ENCODE measurements around the gene VSIG8.

VSIG8 gene

DNA sequence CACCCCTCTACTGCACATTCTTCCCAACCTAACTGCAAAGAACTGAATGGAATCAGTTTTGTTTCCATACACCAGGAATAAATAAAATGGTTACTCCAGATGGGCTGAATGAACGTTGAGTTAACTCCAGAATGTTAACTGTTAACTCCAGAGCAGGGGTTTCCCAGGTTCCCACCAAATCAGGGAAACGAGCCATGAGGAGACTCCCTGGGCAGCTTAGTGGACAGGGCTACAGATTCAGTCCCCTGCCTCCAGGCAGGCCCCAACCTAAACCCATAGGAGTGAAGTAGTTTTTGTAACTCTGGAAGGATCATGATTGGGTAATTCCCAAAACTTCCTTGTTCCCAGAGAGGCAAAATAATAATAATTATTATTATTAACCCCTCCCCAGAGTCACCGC is 14.1 kb downstream of the VSIG8 start:
- Histone ChIP-seq H3K27me3 (ENCODE audit: insufficient read depth, poor library complexity, severe bottlenecking) (peaks cover 8% of the 10 kb centered on the region), H3K27ac (replicated peaks) (no peak overlapping the region), H3K4me3 (replicated peaks; ENCODE audit: insufficient read depth, low read length) (no peak overlapping the region)
- no peak for TF ChIP-seq POLR2AphosphoS5 (IDR thresholded peaks at IDR 0.05; ENCODE audit: low read depth)
- TF ChIP-seq, protein P1, sequence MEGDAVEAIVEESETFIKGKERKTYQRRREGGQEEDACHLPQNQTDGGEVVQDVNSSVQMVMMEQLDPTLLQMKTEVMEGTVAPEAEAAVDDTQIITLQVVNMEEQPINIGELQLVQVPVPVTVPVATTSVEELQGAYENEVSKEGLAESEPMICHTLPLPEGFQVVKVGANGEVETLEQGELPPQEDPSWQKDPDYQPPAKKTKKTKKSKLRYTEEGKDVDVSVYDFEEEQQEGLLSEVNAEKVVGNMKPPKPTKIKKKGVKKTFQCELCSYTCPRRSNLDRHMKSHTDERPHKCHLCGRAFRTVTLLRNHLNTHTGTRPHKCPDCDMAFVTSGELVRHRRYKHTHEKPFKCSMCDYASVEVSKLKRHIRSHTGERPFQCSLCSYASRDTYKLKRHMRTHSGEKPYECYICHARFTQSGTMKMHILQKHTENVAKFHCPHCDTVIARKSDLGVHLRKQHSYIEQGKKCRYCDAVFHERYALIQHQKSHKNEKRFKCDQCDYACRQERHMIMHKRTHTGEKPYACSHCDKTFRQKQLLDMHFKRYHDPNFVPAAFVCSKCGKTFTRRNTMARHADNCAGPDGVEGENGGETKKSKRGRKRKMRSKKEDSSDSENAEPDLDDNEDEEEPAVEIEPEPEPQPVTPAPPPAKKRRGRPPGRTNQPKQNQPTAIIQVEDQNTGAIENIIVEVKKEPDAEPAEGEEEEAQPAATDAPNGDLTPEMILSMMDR (IDR thresholded peaks at IDR 0.05; ENCODE audit: insufficient read depth, low read length): no peak
- TF ChIP-seq, protein P2, sequence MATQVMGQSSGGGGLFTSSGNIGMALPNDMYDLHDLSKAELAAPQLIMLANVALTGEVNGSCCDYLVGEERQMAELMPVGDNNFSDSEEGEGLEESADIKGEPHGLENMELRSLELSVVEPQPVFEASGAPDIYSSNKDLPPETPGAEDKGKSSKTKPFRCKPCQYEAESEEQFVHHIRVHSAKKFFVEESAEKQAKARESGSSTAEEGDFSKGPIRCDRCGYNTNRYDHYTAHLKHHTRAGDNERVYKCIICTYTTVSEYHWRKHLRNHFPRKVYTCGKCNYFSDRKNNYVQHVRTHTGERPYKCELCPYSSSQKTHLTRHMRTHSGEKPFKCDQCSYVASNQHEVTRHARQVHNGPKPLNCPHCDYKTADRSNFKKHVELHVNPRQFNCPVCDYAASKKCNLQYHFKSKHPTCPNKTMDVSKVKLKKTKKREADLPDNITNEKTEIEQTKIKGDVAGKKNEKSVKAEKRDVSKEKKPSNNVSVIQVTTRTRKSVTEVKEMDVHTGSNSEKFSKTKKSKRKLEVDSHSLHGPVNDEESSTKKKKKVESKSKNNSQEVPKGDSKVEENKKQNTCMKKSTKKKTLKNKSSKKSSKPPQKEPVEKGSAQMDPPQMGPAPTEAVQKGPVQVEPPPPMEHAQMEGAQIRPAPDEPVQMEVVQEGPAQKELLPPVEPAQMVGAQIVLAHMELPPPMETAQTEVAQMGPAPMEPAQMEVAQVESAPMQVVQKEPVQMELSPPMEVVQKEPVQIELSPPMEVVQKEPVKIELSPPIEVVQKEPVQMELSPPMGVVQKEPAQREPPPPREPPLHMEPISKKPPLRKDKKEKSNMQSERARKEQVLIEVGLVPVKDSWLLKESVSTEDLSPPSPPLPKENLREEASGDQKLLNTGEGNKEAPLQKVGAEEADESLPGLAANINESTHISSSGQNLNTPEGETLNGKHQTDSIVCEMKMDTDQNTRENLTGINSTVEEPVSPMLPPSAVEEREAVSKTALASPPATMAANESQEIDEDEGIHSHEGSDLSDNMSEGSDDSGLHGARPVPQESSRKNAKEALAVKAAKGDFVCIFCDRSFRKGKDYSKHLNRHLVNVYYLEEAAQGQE (IDR thresholded peaks at IDR 0.05; ENCODE audit: insufficient replicate concordance, low read depth): no peak
- TF ChIP-seq GABPA (IDR thresholded peaks at IDR 0.05; ENCODE audit: low read depth): no peak
- no peak for TF ChIP-seq SPI1 (IDR thresholded peaks at IDR 0.05; ENCODE audit: borderline replicate concordance, low read depth)
- no peak for DNase-seq (ENCODE audit: low read depth in 1 of 2, low spot score in 1 of 2)

DNA sequence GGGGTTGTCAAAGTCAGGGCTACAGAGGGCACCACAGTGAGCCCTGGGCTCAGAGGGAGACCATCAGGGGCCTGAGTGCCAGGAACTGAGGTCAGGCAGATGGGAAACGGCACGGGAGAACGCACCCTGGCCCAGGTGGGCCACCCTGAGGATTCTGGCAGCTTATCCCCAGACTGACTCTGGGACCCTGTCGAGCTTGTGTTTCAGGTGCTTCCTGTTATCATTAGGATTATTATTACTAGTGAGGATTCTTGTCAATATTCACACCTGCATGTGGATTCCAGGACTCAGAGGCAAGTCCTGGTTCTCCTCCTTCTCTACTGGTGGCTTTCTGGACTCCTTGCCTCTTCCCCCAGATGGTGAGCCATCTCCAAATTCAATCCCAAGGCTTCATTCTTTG is 15.2 kb downstream of the VSIG8 start:
- TF ChIP-seq POLR2AphosphoS5 (IDR thresholded peaks at IDR 0.05; ENCODE audit: low read depth) (no peak), GABPA (IDR thresholded peaks at IDR 0.05; ENCODE audit: low read depth) (no peak), SPI1 (IDR thresholded peaks at IDR 0.05; ENCODE audit: borderline replicate concordance, low read depth) (no peak)
- TF ChIP-seq, protein P1 (IDR thresholded peaks at IDR 0.05; ENCODE audit: insufficient read depth, low read length): no peak
- TF ChIP-seq, protein P2 (IDR thresholded peaks at IDR 0.05; ENCODE audit: insufficient replicate concordance, low read depth): no peak
- peaks cover 8% of the 10 kb centered on the region for H3K27me3 ChIP-seq (ENCODE audit: insufficient read depth, poor library complexity, severe bottlenecking)
- no peak overlapping the region for H3K27ac ChIP-seq (replicated peaks)
- no peak for DNase-seq (ENCODE audit: low read depth in 1 of 2, low spot score in 1 of 2)
- H3K4me3 ChIP-seq (replicated peaks; ENCODE audit: insufficient read depth, low read length): no peak overlapping the region

DNA sequence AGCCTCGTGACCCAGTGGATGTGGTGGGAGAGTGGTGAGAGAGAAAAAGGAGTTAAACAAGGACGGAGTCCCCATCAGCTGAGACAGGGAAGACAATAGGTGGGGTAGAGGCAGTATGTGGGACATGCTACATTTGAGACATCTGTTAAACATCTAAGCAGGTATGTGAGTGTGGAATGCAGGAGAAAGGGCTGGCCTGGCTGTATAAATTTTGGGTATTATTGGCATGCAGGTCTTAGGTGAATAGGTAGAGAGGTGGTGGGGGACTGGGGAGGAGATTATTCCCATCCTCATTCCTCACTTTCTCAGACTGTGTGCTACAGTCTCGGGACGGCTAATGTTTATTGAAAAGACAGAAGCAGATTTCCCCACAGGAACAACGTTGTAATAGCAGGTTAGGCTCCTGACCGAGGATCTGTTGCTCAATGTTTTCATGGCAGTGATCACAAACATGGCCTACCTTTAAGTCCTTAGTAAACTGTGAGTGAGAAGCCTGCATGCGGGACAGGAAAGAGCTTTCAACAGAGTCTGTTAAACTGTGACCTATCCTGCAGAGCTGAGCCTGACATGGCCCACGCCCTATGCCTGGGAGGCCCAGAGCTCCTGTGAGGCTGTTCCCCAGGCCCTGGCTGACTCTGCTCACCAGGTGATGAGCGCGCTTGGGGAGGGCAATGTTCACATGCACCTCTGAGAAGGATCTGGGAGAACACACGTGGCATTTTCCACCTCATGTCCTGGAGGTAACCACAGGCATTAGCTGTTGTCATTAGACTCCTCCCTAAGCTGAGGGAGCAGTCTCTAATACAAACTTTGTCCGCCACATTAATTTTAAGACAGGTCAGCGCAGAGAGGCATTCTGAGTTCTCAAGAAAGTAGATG is 16.5 kb downstream of the VSIG8 start:
- no peak overlapping the region for H3K27ac ChIP-seq (replicated peaks)
- DNase-seq (ENCODE audit: low read depth in 1 of 2, low spot score in 1 of 2): peak in 1 of 2 experiments; percentile 14
- TF ChIP-seq, protein P2 (IDR thresholded peaks at IDR 0.05; ENCODE audit: insufficient replicate concordance, low read depth): no peak
- no peak for TF ChIP-seq POLR2AphosphoS5 (IDR thresholded peaks at IDR 0.05; ENCODE audit: low read depth)
- TF ChIP-seq, protein P1 (IDR thresholded peaks at IDR 0.05; ENCODE audit: insufficient read depth, low read length): no peak
- TF ChIP-seq GABPA (IDR thresholded peaks at IDR 0.05; ENCODE audit: low read depth): no peak
- TF ChIP-seq SPI1 (IDR thresholded peaks at IDR 0.05; ENCODE audit: borderline replicate concordance, low read depth): no peak
- no peak overlapping the region for H3K4me3 ChIP-seq (replicated peaks; ENCODE audit: insufficient read depth, low read length)
- peaks cover 8% of the 10 kb centered on the region for H3K27me3 ChIP-seq (ENCODE audit: insufficient read depth, poor library complexity, severe bottlenecking)
